HG03460 (cell line): ENCODE measurements around the gene TUBGCP2.

ENCODE experiments used
- ATAC-seq: cut with Tn5 transposase; IDR thresholded peaks from one replicate; pipeline ENCODE4 v1.9.1; 2021; ENCODE audit not compliant: unreplicated experiment

TUBGCP2 gene, protein sequence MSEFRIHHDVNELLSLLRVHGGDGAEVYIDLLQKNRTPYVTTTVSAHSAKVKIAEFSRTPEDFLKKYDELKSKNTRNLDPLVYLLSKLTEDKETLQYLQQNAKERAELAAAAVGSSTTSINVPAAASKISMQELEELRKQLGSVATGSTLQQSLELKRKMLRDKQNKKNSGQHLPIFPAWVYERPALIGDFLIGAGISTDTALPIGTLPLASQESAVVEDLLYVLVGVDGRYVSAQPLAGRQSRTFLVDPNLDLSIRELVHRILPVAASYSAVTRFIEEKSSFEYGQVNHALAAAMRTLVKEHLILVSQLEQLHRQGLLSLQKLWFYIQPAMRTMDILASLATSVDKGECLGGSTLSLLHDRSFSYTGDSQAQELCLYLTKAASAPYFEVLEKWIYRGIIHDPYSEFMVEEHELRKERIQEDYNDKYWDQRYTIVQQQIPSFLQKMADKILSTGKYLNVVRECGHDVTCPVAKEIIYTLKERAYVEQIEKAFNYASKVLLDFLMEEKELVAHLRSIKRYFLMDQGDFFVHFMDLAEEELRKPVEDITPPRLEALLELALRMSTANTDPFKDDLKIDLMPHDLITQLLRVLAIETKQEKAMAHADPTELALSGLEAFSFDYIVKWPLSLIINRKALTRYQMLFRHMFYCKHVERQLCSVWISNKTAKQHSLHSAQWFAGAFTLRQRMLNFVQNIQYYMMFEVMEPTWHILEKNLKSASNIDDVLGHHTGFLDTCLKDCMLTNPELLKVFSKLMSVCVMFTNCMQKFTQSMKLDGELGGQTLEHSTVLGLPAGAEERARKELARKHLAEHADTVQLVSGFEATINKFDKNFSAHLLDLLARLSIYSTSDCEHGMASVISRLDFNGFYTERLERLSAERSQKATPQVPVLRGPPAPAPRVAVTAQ

DNA sequence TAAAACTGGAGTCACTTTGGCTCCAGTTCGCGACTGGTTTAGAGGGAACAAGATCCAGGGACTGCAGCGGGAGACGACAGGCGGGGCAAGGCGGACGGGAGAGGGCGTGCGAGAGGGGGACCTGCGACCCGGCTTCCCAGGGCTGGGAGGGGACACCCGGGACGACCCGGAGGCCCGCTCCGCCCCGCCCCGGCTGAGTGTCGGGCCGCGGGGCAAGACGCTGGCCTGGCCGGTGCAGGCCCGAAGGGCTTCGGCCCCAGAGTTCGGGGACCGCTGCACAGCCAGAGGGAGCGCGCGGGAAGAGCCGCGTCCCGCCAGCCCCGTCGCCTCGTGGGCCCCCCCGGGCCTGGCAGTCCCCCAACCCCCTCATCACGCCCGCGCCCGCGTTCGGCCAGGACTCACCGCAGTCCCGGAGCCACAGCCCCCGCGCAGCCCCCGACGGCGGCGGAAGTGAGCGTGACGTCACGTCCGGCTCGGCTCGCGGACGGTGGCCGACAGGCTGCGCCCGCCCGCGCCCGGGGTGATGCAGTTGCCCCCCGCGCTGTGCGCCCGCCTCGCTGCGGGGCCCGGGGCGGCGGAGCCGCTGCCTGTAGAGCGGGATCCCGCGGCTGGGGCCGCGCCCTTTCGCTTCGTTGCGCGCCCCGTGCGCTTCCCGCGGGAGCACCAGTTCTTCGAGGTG lies at the start of gene TUBGCP2, which contains the start of gene ZNF511:
Gene TUBGCP2, minus strand, starts transcription at position 452 of the 679 bp plus-strand sequence. CDS start 5,931 bp downstream, outside the sequence.
Gene ZNF511, plus strand, starts transcription at position 494 of the 679 bp plus-strand sequence. Its CDS starts 30 bp downstream, at position 524.
- ATAC-seq = peak; percentile 77

- ATAC-seq = peak; percentile 72
Measured at GRCh38 chr10:133357285-133358161, 48.9 kb upstream of the TUBGCP2 start, which contains the start of gene FUOM. Gene FUOM, minus strand, starts transcription at chr10:133358019. Its CDS starts 12 bp downstream, at chr10:133358007.

- ATAC-seq = no peak
Measured at GRCh38 chr10:133356549-133357284, 48.0 kb upstream of the TUBGCP2 start.

DNA sequence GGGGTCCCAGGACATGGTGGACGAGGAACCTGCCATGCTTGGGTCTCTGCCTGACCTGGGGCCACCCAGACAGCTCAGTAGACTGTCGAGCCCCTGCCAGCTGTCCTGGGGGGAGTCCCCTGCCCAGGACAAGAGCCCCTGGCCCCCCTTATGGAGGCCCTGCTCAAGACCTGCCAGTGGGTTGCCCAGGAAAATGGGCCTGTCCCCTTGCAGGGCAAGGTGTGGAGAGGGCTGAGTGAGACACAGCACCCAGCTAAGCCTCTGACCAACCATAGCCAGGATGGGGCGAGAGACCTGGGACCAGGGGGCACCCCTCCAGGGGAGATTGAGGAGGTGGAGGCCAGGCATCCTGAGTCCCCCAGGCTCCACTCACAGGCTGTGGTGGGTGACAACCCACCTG lies 47.3 kb upstream of the TUBGCP2 start:
- ATAC-seq = no peak

DNA sequence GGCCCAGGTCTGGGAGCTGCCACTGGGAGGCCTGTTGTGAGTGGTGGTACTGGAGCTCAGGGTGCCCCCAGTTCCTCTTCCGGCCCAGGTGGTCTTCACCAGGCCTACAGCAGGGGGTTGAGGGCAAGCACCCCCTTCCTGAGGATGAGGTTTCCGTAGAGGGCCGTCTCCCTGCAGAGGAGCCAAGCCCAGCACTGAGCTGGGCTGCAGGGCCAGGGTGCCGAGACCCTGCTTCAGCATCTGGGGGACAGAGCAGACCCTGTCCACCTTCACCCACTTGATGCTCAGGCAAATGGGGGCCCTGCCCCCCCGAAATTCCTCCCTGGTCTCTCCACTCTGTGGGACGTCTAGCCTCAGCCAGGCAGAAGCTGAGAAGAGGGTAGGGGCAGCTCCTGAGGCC lies 46.6 kb upstream of the TUBGCP2 start:
- no peak for ATAC-seq

DNA sequence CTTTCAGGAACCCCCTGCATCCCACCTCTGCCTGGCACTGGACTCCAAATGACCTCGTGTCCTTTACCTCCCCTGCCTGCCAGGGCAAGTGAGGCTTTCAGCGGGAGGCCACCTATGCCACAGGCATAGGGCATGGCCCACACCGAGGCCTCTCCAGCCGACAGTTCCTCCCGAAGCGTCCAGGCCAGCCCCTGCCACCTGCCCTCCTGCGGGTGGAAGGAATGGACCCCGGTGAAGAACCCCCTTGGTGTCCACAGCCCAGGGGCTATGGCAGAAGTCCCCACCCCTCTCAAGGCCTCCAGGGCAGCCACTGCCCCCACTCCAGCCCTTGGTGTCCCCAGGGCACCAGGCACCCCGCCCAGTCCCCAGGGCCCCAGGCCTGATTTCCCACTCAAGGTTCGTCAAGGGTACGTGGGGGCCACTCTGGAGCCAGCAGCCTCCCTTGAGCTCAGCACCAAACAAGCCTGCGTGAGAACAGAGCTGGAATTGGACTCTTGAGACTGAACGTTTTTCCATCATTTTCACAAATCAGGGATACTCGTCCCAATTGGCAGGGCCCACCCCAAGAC lies 46.1 kb upstream of the TUBGCP2 start:
- ATAC-seq = no peak

GRCh38 chr10:133353988-133354605 lies 45.4 kb upstream of the TUBGCP2 start:
- ATAC-seq = no peak

DNA sequence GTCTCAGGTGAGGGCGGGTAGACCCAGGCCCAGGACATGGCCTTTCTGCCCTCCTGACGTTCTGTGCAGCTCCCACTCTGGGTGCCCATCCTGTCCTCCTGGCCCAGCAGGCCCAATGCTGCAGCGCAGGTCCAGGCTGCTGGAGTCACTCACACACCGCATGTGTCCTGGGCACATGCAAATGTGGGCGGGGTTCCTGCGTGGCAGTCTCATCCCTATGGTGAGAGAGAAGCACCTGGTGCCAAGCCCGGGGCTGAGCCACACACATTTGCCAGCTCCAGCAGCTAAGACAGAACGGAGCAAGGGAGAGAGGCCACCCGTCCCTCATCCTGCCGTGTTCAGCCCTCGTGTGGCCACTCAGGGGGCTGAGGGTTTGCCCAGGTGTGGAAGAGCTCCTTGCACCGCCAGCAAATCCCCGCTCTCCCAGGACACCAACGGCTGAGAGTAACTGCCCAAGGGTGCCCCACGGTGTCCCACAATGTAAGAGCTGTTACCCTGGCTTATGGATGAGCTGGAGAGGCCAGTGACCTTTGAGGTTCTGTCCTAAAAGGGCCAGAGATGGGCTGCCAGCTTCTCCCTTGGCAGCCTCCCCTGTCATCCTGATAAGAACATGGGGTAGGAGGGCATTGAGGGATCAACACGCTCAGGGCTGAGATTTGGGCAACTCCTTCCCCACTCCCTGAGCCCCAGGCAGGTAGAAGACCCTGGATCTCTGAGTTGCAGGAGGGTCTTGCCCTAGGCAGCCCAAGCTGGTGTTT lies 44.7 kb upstream of the TUBGCP2 start:
- ATAC-seq = no peak

DNA sequence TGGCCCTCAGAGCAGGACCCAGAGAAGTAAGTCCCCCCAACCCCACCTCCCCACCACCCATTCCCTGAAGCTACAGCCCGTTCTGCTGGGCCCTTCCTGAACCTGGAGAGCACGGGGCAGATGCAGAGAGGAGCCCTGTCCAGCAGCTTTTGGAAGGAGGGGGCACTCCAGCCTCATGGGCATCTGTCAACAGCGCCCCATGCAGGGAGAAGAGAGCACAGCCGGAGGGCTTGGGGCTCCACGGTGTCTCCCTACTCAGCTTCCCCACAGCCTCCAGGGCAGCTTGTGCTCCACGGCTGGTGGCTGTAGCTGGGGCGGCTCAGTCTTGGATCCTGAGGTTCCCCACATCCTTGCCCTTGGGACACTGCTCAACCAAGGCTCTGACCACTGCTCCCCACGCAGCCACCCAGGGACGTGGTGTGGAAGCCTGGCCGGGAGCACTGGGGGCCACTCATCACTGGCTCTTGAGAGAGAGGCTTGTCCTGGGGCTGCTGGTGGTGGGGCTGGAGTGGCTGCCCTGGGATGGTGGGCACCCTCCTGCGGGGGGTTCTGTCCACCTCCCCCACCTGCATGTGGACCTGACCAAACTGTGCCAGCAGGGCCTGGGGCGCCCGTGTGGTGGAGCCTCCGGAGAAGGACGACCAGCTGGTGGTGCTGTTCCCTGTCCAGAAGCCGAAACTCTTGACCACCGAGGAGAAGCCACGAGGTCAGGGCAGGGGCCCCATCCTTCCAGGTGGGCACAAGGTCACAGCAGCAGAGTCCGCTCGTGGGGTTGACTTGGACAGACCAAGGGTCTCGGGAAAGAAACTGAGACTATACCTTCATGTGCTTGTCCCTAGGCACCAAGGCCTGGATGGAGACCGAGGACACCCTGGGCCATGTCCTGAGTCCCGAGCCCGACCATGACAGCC lies 43.0 kb upstream of the TUBGCP2 start:
- ATAC-seq = no peak

GRCh38 chr10:133350950-133351329 lies 42.3 kb upstream of the TUBGCP2 start:
- ATAC-seq = no peak

- no peak for ATAC-seq
Measured at GRCh38 chr10:133350283-133350949, 41.7 kb upstream of the TUBGCP2 start.

DNA sequence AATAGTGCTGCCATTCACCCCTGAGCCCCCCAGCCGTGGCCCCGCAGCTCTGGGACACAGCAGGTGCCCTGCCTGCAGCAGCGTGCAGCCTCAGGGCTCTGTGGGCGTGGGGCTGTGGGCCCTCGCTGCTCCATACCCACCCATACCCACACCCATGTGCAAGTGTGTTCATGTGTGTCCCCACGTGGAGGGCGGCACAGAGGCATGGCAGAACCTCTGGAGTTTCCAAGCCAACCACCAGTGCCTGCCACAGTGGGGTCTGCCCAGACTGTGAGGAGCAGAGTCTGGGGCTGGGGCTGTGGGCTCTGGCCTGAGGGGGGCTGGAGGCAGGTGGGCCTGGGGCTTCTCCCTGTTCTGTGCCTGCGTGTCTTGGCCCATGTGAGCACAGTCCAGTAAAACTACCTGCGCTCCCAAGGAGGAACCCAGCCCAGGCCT lies 40.9 kb upstream of the TUBGCP2 start:
- ATAC-seq = no peak

GRCh38 chr10:133349160-133349568 lies 40.5 kb upstream of the TUBGCP2 start:
- ATAC-seq = no peak

GRCh38 chr10:133347710-133348517 lies 39.2 kb upstream of the TUBGCP2 start:
- ATAC-seq = no peak

- ATAC-seq = no peak
Measured at GRCh38 chr10:133346413-133346812, 37.7 kb upstream of the TUBGCP2 start.
